Endothelial cell of umbilical vein (primary cell): ENCODE results near the gene MYO5B. TPM values are rescaled to one million over a fixed set of nuclear protein-coding genes. Genes with fewer than 3 reads are reported as not detected.

Experiments used
- BruUV-seq: library from RNA; stranded (reverse); fragments of 400-500 nt; replicated peaks from 2 replicates; lab custom pipeline; 2021; lab: Mats Ljungman, UMichigan
- CTCF ChIA-PET: fragments of 300-600, 350-600 bp; sonication (Branson Sonifier 250); formaldehyde crosslinking; loops from one replicate; lab custom pipeline; 2021; ENCODE audit warnings: antibody characterized with exemption, inconsistent platforms; lab: Charles Lee
- POLR2A ChIA-PET: fragments of 300-600, 350-600 bp; sonication (Branson Sonifier 250); formaldehyde crosslinking; loops from one replicate; lab custom pipeline; 2021; ENCODE audit warnings: antibody characterized with exemption, inconsistent platforms; lab: Charles Lee
- DNase-seq: peaks from one replicate; pipeline ENCODE4 v3.0.0-alpha.2; 2011; ENCODE audit warnings: low read depth, low spot score
- FAIRE-seq: peaks from 2 replicates; lab custom pipeline; 2011; peaks lifted over from hg19 to GRCh38; lab: Jason Lieb, UNC
- H2AFZ ChIP-seq: 2 replicates; pipeline ENCODE4 v1.6.0; 2012; ENCODE audit warnings: low read depth, low read length, control low read depth, inconsistent platforms
- H3K27ac ChIP-seq: 2 replicates; pipeline ENCODE4 v1.5.1; 2011; ENCODE audit warnings: low read depth, mild to moderate bottlenecking, control low read depth, low read length, moderate library complexity; ENCODE audit not compliant: insufficient read depth
- H3K27me3 ChIP-seq, 2 experiments: 2 replicates each; pipeline versions ENCODE4 v1.6.0 to v1.6.1; 2011; ENCODE audit warnings: low read length in 2 of 2, mixed read lengths in 1 of 2; ENCODE audit not compliant: control insufficient read depth in 2 of 2, insufficient read depth in 2 of 2
- H3K36me3 ChIP-seq, 2 experiments: 2 replicates in 1 of 2; 3 replicates in 1 of 2; pipeline ENCODE4 v1.5.1; 2011; ENCODE audit warnings: low read length in 2 of 2, mild to moderate bottlenecking in 1 of 2, moderate library complexity in 1 of 2; ENCODE audit not compliant: control insufficient read depth in 2 of 2, insufficient read depth in 2 of 2; ENCODE audit errors: extremely low read depth in 1 of 2
- H3K4me1 ChIP-seq: 3 replicates; pipeline ENCODE4 v1.5.1; 2011; ENCODE audit warnings: mild to moderate bottlenecking, low read length; ENCODE audit not compliant: control insufficient read depth, insufficient read depth; ENCODE audit errors: extremely low read depth
- H3K4me2 ChIP-seq: 2 replicates; pipeline ENCODE4 v1.6.1; 2011; ENCODE audit warnings: low read length, control low read depth, mixed read lengths; ENCODE audit not compliant: insufficient read depth
- H3K4me3 ChIP-seq, 3 experiments: fragments of 200-600 bp in 1 of 3; sonication (generic), shearing (Covaris generic) in 1 of 3; replicated peaks in 1 of 3; 2 replicates each; pipeline ENCODE4 v1.5.1; 2011 to 2016; ENCODE audit warnings: control low read depth in 3 of 3, low read length in 3 of 3, mild to moderate bottlenecking in 2 of 3, inconsistent platforms in 1 of 3, low read depth in 1 of 3, moderate library complexity in 1 of 3; ENCODE audit not compliant: insufficient read depth in 1 of 3
- H3K79me2 ChIP-seq: 2 replicates; pipeline ENCODE4 v1.6.0; 2012; ENCODE audit warnings: low read length, inconsistent platforms; ENCODE audit not compliant: control insufficient read depth, insufficient read depth
- H3K9ac ChIP-seq: replicated peaks from 2 replicates; pipeline ENCODE3; 2011; ENCODE audit warnings: low read length, control low read depth; ENCODE audit not compliant: insufficient read depth; ENCODE audit errors: extremely low read depth
- H3K9me1 ChIP-seq: replicated peaks from 3 replicates; pipeline ENCODE4 v1.6.0; 2011; ENCODE audit warnings: mild to moderate bottlenecking, low read length; ENCODE audit not compliant: control insufficient read depth, insufficient read depth; ENCODE audit errors: extremely low read depth
- H3K9me3 ChIP-seq: replicated peaks from 2 replicates; pipeline ENCODE4 v1.5.1; 2012; ENCODE audit warnings: low read length, inconsistent platforms; ENCODE audit not compliant: control insufficient read depth, insufficient read depth
- H4K20me1 ChIP-seq: replicated peaks from 2 replicates; pipeline ENCODE3; 2011; ENCODE audit warnings: mild to moderate bottlenecking, low read length; ENCODE audit not compliant: control insufficient read depth, insufficient read depth; ENCODE audit errors: extremely low read depth
- CTCF ChIP-seq, 2 donors: IDR thresholded peaks; 1 replicate in 1 of 2; 2 replicates in 1 of 2; pipeline ENCODE4 v1.5.1; 2011; ENCODE audit warnings: low read length in 2 of 2, mild to moderate bottlenecking in 2 of 2, moderate library complexity in 2 of 2, control low read depth in 1 of 2, inconsistent platforms in 1 of 2, low read depth in 1 of 2; ENCODE audit not compliant: insufficient read depth in 1 of 2; ENCODE audit errors: extremely low read depth in 1 of 2
- EZH2 ChIP-seq: IDR thresholded peaks from 2 replicates; pipeline ENCODE4 v1.6.1; 2012; ENCODE audit warnings: borderline replicate concordance, low read depth, mild to moderate bottlenecking, moderate library complexity, low read length, inconsistent platforms; ENCODE audit not compliant: severe bottlenecking
- GATA2 ChIP-seq: IDR thresholded peaks from 2 replicates; pipeline ENCODE4 v1.7.0; 2011; ENCODE audit warnings: low read depth, mild to moderate bottlenecking, moderate library complexity, mixed read lengths, low read length; ENCODE audit not compliant: insufficient read length, insufficient read depth
- MAX ChIP-seq: IDR thresholded peaks from 2 replicates; pipeline ENCODE4 v1.6.1; 2011; ENCODE audit not compliant: insufficient read depth, insufficient read length
- POLR2A ChIP-seq: IDR thresholded peaks from 2 replicates; pipeline ENCODE4 v1.6.1; 2012; ENCODE audit warnings: low read depth, mild to moderate bottlenecking, control low read depth, low read length
- POLR2AphosphoS5 ChIP-seq: IDR thresholded peaks from 2 replicates; pipeline ENCODE4 v1.6.1; 2012; ENCODE audit warnings: low read depth, mild to moderate bottlenecking, control low read depth, low read length, moderate library complexity; ENCODE audit not compliant: insufficient read depth
- dilution Hi-C: fragments of 300-500 bp; cut with MboI; formaldehyde crosslinking; loops from one replicate; pipeline ENCODE4 v1.15.0; 2019; ENCODE audit warnings: low sequenced_read_pairs; ENCODE audit not compliant: extremely low pct_ligation_motif_present
- intact Hi-C: fragments of 100-400 bp; cut with micrococcal nuclease; formaldehyde crosslinking; loops from one replicate; pipeline ENCODE4 v1.10.0; 2022
- polyA plus RNA-seq, 4 experiments: library from polyadenylated mRNA; depleted of rRNA in 3 of 4; stranded (reverse) in 3 of 4; unstranded in 1 of 4; fragments of >200 nt; gene quantifications; 2 replicates each; pipeline versions ENCODE4 v1.2.1 to v1.2.3, GENCODE V29; 2011 to 2012; ENCODE audit warnings: missing spikeins in 1 of 4
- total RNA-seq: library from RNA; stranded (reverse); gene quantifications from 2 replicates; pipeline ENCODE4 v1.2.3, GENCODE V29; 2021

Gene MYO5B
- total and polyA plus RNA-seq, 2 donors (not counting 3 experiments of a cell fraction or from before 2014, with no cell fraction given): 0.54 to 1.1 TPM

GRCh38 chr18:49970319-49970718 lies 224.6 kb downstream of the MYO5B start:
- H3K4me2 ChIP-seq: no peak overlapping the region
- intact Hi-C loops: no loop called here
- H3K9me1 ChIP-seq: no peaks in the 10 kb centered on the region
- H3K4me3 ChIP-seq: no peak overlapping the region
- ChIA-PET CTCF (no interaction called here), POLR2A (no interaction called here)
- H3K27ac ChIP-seq: no peak overlapping the region
- no peaks in the 10 kb centered on the region for H4K20me1 ChIP-seq
- no peaks in the 10 kb centered on the region for H3K36me3 ChIP-seq
- no peaks in the 10 kb centered on the region for H3K79me2 ChIP-seq
- no TSS peak for BruUV-seq
- no peaks in the 10 kb centered on the region for H3K9me3 ChIP-seq
- DNase-seq (no peak), FAIRE-seq (no peak)
- TF ChIP-seq CTCF (IDR thresholded peaks at IDR 0.05; ENCODE audit: extremely low read depth in 1 of 2, insufficient read depth in 1 of 2, low read depth in 1 of 2, low read length in 2 of 2) (no peak), GATA2 (no peak), POLR2AphosphoS5 (no peak), MAX (no peak), POLR2A (no peak), EZH2 (no peak)
- peaks cover 0 to 2% of the 10 kb centered on the region in 2 experiments for H3K27me3 ChIP-seq
- H3K4me1 ChIP-seq: no peaks in the 10 kb centered on the region
- H3K9ac ChIP-seq: no peak overlapping the region
- no peak overlapping the region for H2AFZ ChIP-seq
- dilution Hi-C loops: no loop called here
